ENCODE measurements around the gene NRF1. TPM values are rescaled to one million over a fixed set of nuclear protein-coding genes. Genes with fewer than 3 reads are reported as not detected.

NRF1 gene
- total RNA-seq, 2 donors from 2014 or later = 22.9 to 26.4 TPM

- no peak for DNase-seq
- Mint-ChIP-seq H3K4me1 (peaks cover 16% of the 10 kb centered on the region), H3K4me3 (no peak overlapping the region), H3K36me3 (ENCODE audit: low read depth) (peaks cover 19% of the 10 kb centered on the region), H3K9me3 (no peaks in the 10 kb centered on the region), H3K27me3 (ENCODE audit: insufficient read depth) (no peaks in the 10 kb centered on the region), H3K27ac (no peak overlapping the region)
- 94 to 95% methylated on average over 3 to 4 of the region's 4 CpGs for WGBS, 2 experiments (ENCODE audit: insufficient coverage in 1 of 2, insufficient read length in 1 of 2)
- Histone ChIP-seq H3K9ac (ENCODE audit: extremely low read depth, low read length, poor library complexity, severe bottlenecking) (no peak overlapping the region), H3K36me3 (ENCODE audit: control insufficient read depth, insufficient read depth, low read length) (peaks cover 22% of the 10 kb centered on the region), H3K27ac (ENCODE audit: low read depth, low read length) (no peak overlapping the region), H3K4me1 (ENCODE audit: control insufficient read depth, insufficient read depth, low read length) (no peaks in the 10 kb centered on the region), H3K9me3 (ENCODE audit: control insufficient read depth, low read length) (no peaks in the 10 kb centered on the region), H3K27me3 (ENCODE audit: control insufficient read depth, insufficient read depth, low read length, poor library complexity, severe bottlenecking) (no peaks in the 10 kb centered on the region), H3K4me3 (ENCODE audit: low read length) (no peak overlapping the region)
- TF ChIP-seq CTCF (conservative IDR thresholded peaks at IDR 0.05) = no peak
These were observed 92.2 kb downstream of the NRF1 start for GRCh38 chr7:129703751-129704150.

- WGBS, 2 experiments (ENCODE audit: insufficient coverage in 1 of 2, insufficient read length in 1 of 2) = 80 to 97% methylated on average over 1 of the region's 2 CpGs
These were observed 96.5 kb downstream of the NRF1 start for GRCh38 chr7:129707910-129708499.

GRCh38 chr7:129713544-129713943 lies 102.0 kb downstream of the NRF1 start:
- no peak overlapping the region for H3K4me3 Mint-ChIP-seq
- Histone ChIP-seq H3K9me3 (ENCODE audit: control insufficient read depth, low read length) (no peaks in the 10 kb centered on the region), H3K4me3 (ENCODE audit: low read length) (no peak overlapping the region), H3K27ac (ENCODE audit: low read depth, low read length) (no peak overlapping the region), H3K27me3 (ENCODE audit: control insufficient read depth, insufficient read depth, low read length, poor library complexity, severe bottlenecking) (no peaks in the 10 kb centered on the region), H3K36me3 (ENCODE audit: control insufficient read depth, insufficient read depth, low read length) (peaks cover 70% of the 10 kb centered on the region), H3K9ac (ENCODE audit: extremely low read depth, low read length, poor library complexity, severe bottlenecking) (no peak overlapping the region), H3K4me1 (ENCODE audit: control insufficient read depth, insufficient read depth, low read length) (no peaks in the 10 kb centered on the region)
- no peak for TF ChIP-seq CTCF (conservative IDR thresholded peaks at IDR 0.05)
- no peaks in the 10 kb centered on the region for H3K9me3 Mint-ChIP-seq
- peaks cover 5% of the 10 kb centered on the region for H3K4me1 Mint-ChIP-seq
- no peak overlapping the region for H3K27ac Mint-ChIP-seq
- H3K36me3 Mint-ChIP-seq (ENCODE audit: low read depth) = peaks cover 47% of the 10 kb centered on the region
- no peaks in the 10 kb centered on the region for H3K27me3 Mint-ChIP-seq (ENCODE audit: insufficient read depth)
- no peak for DNase-seq
- WGBS, 2 experiments (ENCODE audit: insufficient coverage in 1 of 2, insufficient read length in 1 of 2) = 80% methylated on average over 1 of the region's 1 CpG; no CpG with 5 or more reads in 1 of the 2 experiments

More at GRCh38 chr7:129707910-129708499, 96.5 kb downstream of the NRF1 start:
- H3K9ac ChIP-seq (ENCODE audit: extremely low read depth, low read length, poor library complexity, severe bottlenecking) = no peak overlapping the region
- no peaks in the 10 kb centered on the region for H3K9me3 Mint-ChIP-seq
- H3K27ac Mint-ChIP-seq = no peak overlapping the region
- no peak for TF ChIP-seq CTCF (conservative IDR thresholded peaks at IDR 0.05)
- no peaks in the 10 kb centered on the region for H3K4me1 ChIP-seq (ENCODE audit: control insufficient read depth, insufficient read depth, low read length)
- H3K27me3 Mint-ChIP-seq (ENCODE audit: insufficient read depth) = no peaks in the 10 kb centered on the region
- no peak overlapping the region for H3K4me3 ChIP-seq (ENCODE audit: low read length)
- H3K4me3 Mint-ChIP-seq = no peak overlapping the region
- no peak for DNase-seq
- peaks cover 43% of the 10 kb centered on the region for H3K36me3 Mint-ChIP-seq (ENCODE audit: low read depth)
- H3K27me3 ChIP-seq (ENCODE audit: control insufficient read depth, insufficient read depth, low read length, poor library complexity, severe bottlenecking) = no peaks in the 10 kb centered on the region
- no peaks in the 10 kb centered on the region for H3K9me3 ChIP-seq (ENCODE audit: control insufficient read depth, low read length)
- H3K27ac ChIP-seq (ENCODE audit: low read depth, low read length) = no peak overlapping the region
- peaks cover 56% of the 10 kb centered on the region for H3K36me3 ChIP-seq (ENCODE audit: control insufficient read depth, insufficient read depth, low read length)
- H3K4me1 Mint-ChIP-seq = peaks cover 4% of the 10 kb centered on the region

Data from endodermal cell (in vitro differentiated cells).